ENCODE results near the gene SEMA3A. TPM values are rescaled to one million over a fixed set of nuclear protein-coding genes. Genes with fewer than 3 reads are reported as not detected.

The SEMA3A gene
- total and polyA plus RNA-seq, 2 of the 13 experiments (the other 11 are each of a cell fraction or from before 2014, with no cell fraction given): 0.29 to 1.2 TPM

GRCh38 chr7:83930262-83930661, 264.3 kb downstream of the SEMA3A start (continued):
- TF ChIP-seq LRRFIP1 (CRISPR knock-in tag; conservative IDR thresholded peaks at IDR 0.05): no peak

DNA sequence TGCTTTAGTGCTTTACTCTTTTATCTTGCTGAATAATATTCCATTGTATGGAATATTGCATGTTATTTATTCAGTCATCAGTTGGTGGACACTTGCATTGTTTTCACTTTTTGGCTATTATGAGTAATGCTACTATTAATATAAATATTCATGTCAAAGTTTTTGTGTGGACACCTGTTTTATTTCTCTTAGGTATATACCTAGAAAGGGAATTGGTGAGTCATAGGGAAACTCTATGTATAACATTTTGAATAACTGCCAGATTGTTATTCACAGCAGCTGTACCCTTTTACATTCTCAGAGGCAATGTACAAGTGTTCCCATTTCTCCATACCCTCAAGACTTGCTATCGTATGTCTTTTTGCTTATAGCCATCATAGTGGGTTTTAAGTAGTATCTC, 268.7 kb downstream of the SEMA3A start:
- H3K9ac ChIP-seq (ENCODE audit: insufficient read depth, low read depth, low read length): no peak overlapping the region
- no peak for ATAC-seq
- ChIA-PET CTCF (ENCODE audit: low intra/inter-chr PET ratio, low total read pairs) (no interaction called here), POLR2A (no interaction called here)
- intact Hi-C loops (cut with micrococcal nuclease; ENCODE audit: unreplicated experiment) (no loop called here), in situ Hi-C loops (cut with HindIII; ENCODE audit: extremely low pct_ligation_motif_present, low pct_unique_long_range_greater_than_20kb) (no loop called here)
- H3K79me2 ChIP-seq (ENCODE audit: insufficient read depth, low read length): no peaks in the 10 kb centered on the region
- DNase-seq (ENCODE audit: low spot score): no peak
- no peaks in the 10 kb centered on the region for H3K4me1 ChIP-seq (ENCODE audit: insufficient read depth, low read length)
- H3K36me3 ChIP-seq (replicated peaks in 1 of 2; ENCODE audit: control insufficient read depth in 1 of 2, insufficient read depth in 2 of 2, low read length in 2 of 2): no peaks in the 10 kb centered on the region
- H3K9me3 ChIP-seq (ENCODE audit: low read length): no peaks in the 10 kb centered on the region
- no peak overlapping the region for H2AFZ ChIP-seq (ENCODE audit: low read length)
- no peak for TF ChIP-seq ZNF614 (CRISPR knock-in tag; IDR thresholded peaks at IDR 0.05; ENCODE audit: borderline replicate concordance)
- TF ChIP-seq THRA (CRISPR knock-in tag; IDR thresholded peaks at IDR 0.05; ENCODE audit: borderline replicate concordance): no peak
- no peak for TF ChIP-seq SP4 (CRISPR knock-in tag; IDR thresholded peaks at IDR 0.05)
- TF ChIP-seq ZNF496 (CRISPR knock-in tag; IDR thresholded peaks at IDR 0.05; ENCODE audit: insufficient replicate concordance): no peak
- no peak for TF ChIP-seq ZNF598 (CRISPR knock-in tag; IDR thresholded peaks at IDR 0.05; ENCODE audit: borderline replicate concordance)
- TF ChIP-seq ZNF75D (CRISPR knock-in tag; IDR thresholded peaks at IDR 0.05; ENCODE audit: borderline replicate concordance): no peak
- TF ChIP-seq STAT5B (CRISPR knock-in tag; IDR thresholded peaks at IDR 0.05): no peak
- no peak for TF ChIP-seq RAD21 (CRISPR knock-in tag; IDR thresholded peaks at IDR 0.05)
- TF ChIP-seq EEA1 (CRISPR knock-in tag; IDR thresholded peaks at IDR 0.05; ENCODE audit: borderline replicate concordance): no peak
- no peak for TF ChIP-seq ZSCAN21 (CRISPR knock-in tag; IDR thresholded peaks at IDR 0.05; ENCODE audit: borderline replicate concordance)
- TF ChIP-seq ZNF33A (CRISPR knock-in tag; IDR thresholded peaks at IDR 0.05; ENCODE audit: borderline replicate concordance): no peak
- no peak for TF ChIP-seq ESRRA (CRISPR knock-in tag; IDR thresholded peaks at IDR 0.05; ENCODE audit: low read depth)
- TF ChIP-seq REL (CRISPR knock-in tag; conservative IDR thresholded peaks at IDR 0.05): no peak
- TF ChIP-seq NKX3-1 (CRISPR knock-in tag; IDR thresholded peaks at IDR 0.05): no peak
- no TSS peak for BruUV-seq (replicated peaks)
- H3K4me3 ChIP-seq (replicated peaks in 1 of 3; ENCODE audit: insufficient read depth in 1 of 3, low read depth in 2 of 3, low read length in 3 of 3): no peak overlapping the region
- no peak for FAIRE-seq
- 0% methylated on average over 1 of the region's 1 CpG for WGBS (ENCODE audit: low lambda C conversion rate)
- H3K4me2 ChIP-seq (ENCODE audit: low read depth, low read length): no peak overlapping the region
- H3K27me3 ChIP-seq (ENCODE audit: control insufficient read depth in 1 of 2, insufficient read depth in 2 of 2, low read length in 2 of 2): no peaks in the 10 kb centered on the region
- no peak overlapping the region for H3K27ac ChIP-seq (ENCODE audit: extremely low read length, insufficient read depth, low read length)
- H4K20me1 ChIP-seq (ENCODE audit: insufficient read depth, low read length): no peaks in the 10 kb centered on the region
